NCI-H2107 treated with DMSO at 0.1 percent for 48 hours (cell line): ENCODE measurements around the gene KCNQ1.

Experiments used
- DNase-seq: peaks from one replicate; lab custom pipeline; 2025; ENCODE audit not compliant: unreplicated experiment; lab: John Stamatoyannopoulos, UW

The KCNQ1 gene

DNA sequence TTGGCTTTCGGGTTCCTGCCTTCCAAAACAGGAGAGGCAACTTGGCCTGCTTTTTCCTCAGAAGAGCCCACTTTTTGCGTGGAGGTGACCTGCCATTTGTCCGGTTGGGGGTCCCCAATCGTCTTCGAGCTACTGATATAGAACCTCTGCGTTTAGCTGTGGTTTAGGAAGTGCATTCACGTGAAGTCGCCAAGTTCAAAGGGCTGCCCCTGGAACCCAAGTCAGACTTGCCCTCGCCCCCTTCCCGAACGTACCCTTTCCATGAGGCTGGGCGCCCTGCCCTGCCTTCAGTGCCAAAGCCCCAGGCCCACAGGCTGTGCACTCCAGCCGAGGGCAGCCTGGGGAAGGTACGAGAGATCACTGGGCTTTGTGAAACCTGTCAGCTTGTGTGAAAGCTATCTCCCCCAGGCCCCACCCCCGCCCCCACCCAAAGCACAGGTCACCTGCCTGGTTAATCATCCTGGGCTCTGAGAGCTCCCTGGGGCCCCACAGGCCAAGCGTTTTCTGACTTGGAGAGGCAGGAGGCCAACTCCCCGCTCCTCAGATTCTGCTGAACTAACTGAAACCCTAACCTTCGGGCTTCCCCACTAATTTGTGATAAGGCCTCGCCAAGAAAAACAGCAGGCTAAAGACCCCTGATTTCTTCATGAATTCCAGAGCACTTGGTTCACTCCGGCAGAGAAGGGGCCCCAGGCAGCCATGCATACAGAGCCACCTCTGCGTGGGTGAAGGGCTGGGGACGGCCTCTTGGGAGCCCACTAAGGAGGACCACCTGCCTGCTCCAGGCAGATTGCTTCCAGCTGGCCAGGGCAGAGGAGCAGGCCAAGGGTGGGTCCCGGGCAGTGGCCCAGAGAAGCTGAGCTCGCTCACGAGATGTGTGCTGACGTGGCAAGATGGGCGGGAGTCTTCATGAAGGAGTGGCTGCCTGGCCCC lies 280.8 kb downstream of the KCNQ1 start:
- DNase-seq, result no peak

DNA sequence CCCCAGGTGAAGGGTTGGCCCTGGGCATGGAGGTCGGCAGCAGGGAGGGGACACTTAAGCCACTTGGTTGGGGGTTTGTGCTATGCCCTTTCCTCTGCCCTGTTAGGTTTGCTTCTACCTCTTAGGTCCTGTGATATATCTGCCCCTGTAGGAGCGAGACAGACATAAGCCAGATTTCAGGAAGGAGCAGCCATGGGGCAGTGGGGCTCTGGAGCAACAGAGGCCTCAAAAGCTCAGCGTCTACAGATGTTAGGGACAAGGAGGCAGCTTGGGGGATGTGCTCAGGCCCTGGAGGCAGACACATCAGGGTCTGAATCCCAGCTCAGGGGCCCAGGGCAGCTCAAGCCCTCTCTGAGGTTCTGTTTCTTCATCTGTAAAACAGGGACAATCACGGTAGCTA lies 282.2 kb downstream of the KCNQ1 start:
- DNase-seq, result no peak

DNA sequence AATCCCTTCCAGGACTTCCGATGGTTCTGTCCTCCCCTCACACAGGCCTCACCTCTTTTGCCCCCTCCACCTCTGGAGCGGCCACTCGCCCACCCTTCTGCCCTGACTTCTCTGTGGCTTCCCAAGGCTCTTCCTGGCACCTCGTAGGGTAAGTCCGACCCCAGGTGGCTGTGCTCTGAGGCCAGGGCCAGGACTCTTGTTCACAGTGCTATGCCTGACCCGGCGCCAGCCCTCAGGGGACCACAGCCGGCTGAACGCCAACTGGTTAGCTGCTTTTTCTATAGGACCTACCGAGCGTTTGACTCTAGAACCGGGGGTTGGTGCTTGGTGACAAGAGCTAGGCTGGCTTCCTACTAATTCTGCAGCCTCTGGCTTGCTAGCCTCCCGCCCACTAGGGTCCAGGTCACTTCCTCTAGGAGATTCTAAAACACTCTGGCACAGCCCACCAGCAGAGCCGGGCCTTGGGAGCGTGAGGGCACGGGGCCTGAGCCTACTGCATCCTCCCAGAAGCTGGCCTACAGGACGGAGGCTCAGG lies 283.4 kb downstream of the KCNQ1 start:
- no peak for DNase-seq

DNA sequence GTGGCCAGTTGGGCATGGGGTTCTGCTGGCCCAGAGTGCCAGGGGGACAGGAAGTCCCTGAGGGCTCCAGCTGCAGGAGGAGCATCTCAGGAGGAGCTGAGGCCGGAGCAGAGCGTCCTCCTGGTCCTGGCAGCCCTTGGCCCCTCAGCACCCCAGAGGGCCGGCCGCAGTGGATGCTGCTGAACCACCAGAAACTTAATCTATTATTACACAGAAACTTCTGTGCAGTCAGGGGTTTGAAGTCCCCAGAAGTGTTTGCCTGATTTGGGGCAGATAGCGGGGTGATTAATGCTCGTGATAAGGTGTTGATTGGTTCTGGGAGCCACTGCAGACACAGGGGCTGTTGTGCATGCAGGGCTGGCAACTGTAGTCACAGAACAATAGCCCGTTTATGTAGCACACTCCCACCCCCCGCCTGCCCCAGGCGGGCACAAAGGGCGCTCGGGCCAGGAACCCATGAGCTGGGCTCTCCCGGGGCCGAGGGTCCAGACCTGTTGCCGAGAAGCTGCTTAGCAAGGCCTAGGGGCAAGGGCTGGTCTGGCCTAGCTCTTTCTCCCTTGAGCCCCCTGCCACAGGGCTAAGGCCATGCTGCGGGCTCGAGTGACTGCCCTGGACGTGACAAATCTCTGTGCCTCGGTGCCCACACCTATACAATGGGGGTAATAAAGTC lies 284.0 kb downstream of the KCNQ1 start:
- no peak for DNase-seq

DNA sequence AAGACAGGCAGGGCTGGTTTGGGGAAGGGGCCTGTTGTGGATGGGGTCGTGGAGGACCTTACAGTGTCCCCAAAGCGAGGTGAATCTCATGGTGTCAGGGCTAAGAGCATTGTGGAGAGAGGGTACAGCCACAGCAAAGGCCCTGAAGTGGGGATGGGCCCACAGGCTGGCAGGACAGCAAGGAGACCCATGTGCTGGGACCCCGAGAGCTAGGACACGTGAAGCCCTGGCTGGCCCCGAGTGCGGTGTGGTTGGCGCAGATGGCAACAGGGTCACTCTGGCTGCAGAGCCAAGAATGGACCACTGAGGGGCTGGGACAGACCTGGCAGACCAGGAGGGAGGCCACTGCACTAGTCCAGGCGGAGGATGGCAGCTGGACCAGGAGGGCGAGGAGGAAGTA lies 285.0 kb downstream of the KCNQ1 start:
- DNase-seq, result no peak

DNA sequence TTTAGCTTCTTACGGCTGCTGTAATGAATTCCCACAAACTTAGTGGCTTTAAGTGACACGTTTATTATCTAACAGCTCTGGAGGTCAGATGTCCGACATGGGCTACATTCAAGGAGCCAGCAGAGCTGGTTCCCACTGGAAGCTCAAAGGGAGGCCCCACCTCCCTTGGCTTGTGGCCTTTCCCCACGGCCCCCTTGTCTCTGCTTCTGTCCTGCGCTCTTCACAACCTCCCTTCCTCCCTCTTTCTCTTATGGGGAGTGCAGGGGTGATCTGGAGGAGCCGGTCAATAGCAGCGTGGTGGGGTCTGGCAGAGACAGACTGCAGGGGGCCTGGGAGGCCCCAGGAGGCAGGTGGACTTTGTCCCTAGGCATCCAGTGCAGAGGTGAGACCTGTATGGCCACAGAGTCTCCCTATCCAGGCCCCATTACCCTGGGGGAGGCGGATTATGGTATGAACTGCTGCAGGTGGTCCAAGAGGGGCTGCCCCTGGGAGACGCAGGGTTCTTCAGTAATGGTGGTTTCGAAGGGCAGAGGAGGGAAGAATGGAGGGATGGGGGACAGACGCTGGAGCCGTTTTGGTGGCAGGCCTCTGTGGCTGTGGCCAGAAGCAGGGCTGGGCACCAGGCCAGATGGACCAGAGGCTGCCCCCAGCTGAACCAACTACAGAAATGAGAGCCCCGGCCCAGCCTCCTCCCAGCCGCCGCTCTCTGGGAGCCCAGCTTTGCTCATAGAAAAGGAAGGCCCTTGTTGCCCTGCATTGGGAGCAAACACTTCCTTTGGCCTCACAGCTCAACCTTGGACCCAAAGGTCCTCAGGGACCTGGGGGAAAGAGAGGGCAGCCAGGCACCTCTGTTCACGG lies 285.7 kb downstream of the KCNQ1 start:
- no peak for DNase-seq

DNA sequence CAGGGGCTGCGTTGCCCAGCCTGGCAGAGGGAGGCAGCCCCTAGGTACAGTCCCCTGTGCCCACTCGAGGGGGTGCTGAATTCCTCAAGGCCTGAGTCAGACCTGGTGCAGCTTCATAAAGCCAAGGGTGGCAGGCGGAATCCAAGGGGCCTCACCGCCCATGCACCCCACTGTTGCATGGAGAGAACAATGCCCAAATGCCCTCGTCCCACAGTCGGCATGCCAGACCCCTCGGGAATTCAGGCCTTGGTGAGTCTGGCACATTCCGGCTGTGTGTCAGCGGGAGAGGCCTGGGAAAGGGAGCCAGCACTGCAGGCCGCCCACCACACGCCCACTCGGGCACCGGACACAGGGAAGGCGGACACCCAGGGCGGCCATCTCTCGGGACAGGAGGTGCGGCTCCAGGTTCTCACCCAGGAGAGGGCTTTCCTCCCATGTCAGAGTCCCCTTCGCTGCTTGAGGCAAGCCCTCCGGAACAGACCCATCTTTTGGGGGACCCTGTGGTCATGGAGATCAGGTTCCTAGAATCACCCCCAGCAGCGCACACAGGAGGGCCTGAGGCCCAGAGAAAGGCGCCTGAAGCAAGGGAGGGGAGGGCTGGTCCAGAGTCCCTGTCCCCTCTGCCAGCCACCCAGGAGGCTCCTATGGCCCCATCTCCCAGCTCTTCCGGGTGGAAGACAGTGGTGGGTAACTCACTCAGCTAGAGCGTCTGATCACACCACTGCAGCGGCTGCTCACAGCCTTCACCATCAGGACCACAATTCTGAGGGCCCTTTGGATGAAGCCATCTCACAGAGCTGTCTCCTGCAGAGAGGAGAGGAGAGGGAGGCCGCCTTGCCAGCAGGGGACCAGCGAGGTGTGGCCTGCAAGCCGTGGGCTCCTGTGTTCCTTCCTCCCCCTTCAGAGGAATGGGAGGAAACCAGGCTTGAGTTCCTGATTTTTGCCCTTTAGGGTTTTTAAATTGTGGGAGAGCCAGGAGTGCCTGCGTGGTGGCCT lies 286.6 kb downstream of the KCNQ1 start:
- DNase-seq, result no peak

DNA sequence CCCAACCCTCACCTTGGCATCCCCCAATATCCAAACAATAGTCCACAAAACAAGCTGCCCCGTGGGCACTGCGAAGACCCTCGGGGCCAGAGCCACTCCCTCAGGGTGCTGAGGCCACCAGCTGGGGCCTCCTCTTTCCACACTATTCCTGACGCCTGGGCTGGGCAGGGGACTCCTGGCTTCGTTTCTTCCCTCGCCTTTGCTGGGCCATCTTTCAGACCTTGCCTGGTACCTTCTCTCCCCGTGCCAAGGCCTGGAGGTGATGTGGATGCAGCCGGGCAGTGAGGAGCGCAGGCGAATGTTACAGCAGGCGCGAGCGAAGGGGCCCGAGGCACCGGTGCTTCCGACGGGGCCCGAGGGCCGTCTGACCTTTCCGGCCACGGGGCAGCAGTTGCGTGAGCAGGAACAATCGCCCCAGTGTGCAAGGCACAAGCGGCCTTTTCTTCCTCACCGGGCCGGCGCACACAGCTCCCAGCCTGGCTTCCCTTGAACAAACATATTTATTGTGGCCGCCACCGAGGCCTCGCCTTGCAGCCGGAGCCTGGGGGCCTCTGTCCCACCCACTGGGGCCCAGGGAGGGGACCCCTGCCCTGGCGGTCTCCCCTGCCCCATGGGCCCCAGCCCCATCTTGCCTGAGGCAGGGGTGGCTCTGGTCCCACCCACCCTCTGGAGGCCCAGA lies 287.6 kb downstream of the KCNQ1 start:
- DNase-seq, result no peak

DNA sequence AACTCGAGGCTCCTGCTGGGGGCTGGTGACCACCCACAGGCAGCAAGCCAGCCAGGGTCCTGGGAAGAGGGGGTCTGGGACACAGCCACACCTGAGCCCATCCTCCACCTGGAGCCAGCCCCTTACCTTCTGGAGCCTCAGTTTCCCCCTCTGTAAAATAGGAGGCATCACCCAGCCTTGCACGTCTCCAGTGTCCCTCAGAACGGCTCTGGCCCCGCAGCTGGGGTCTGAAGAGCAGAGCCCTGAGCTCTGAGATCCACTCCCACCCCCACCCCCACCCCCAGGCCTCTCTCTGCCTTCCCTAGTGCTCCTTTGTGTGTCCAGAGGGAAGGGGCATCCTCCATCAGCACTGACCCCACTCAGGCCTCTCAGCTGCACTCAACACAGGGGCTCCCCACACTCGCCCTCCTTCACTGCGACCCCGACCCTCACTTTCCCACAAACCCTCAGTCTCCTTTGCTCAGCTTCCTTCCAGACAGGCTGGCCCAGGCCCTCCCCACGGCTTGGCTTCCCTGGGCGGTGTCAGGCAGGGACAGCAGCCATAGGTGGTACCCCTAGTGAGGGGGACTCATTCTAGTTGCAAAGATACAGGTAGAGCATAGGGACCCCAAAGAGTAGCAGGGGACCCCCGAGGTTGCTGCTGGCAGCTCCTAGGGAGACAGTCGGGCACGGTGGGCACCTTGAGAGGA lies 288.3 kb downstream of the KCNQ1 start:
- no peak for DNase-seq

DNA sequence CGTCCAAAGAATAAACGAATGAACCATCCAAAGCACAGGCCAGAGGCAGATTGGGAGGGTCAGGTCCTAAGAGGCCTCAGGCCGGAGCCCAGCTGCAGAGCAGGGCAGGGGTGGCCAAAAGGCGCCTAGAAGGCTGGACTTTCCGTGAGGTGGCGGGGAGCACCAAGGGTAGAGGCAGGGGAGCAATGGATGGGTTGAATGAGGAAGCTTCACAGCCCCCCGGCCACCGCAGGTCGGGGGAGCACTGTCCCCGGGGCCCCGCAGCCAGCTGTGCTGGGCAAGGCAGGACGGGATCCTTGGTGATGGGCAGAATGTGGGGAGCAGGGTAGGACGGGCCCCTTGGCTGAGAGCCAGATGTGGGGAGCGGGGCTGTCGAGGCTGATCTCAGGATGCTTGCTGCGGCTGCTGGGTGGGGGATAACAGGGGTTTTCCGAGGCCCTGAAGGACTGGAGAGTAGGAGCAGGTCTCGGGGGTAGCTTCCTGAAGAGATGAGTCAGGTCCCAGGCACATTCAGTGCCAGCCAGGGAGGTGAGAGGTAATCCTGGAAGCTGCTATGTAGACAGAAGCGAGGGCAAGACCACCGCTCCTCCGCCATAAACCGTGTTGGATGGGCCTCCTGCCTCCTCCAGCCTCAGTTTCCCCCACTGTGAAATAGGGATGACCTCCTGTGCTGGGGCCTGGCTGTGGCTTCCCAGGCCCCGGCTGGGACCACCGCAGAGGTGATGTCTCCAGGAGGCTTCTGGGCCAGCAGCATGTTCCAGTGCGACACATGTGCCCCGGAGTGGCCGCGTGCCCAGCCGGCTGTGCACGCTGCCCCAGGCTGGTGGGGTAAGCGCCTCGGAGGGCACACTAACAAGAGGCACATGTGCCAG lies 289.6 kb downstream of the KCNQ1 start:
- no peak for DNase-seq

DNA sequence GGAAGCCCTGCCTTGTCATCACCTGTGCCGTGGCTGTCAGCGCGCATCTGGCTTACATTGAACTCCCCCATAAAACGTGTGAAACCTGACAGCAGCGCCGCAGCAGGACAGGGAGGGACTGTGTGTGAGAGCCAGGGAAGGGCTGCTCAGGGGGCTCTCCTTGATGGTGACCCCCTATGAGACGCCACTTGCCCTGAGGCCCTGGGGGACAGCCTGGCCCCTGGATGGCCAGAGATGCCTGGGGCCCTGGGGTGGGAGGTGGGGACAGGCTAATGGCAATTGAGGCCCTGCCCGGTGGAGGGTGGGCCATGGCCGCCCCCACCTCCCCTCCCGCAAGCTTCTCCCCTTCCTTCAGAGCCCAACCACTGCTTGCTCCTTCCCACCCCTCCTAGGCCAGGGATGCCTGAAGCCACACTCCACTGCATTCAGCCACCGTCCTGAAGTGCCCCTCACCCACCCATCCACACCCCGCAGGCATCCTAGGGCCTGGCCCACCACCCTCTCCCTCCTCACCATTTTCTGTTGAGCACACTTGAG lies 290.3 kb downstream of the KCNQ1 start:
- DNase-seq, result no peak

DNA sequence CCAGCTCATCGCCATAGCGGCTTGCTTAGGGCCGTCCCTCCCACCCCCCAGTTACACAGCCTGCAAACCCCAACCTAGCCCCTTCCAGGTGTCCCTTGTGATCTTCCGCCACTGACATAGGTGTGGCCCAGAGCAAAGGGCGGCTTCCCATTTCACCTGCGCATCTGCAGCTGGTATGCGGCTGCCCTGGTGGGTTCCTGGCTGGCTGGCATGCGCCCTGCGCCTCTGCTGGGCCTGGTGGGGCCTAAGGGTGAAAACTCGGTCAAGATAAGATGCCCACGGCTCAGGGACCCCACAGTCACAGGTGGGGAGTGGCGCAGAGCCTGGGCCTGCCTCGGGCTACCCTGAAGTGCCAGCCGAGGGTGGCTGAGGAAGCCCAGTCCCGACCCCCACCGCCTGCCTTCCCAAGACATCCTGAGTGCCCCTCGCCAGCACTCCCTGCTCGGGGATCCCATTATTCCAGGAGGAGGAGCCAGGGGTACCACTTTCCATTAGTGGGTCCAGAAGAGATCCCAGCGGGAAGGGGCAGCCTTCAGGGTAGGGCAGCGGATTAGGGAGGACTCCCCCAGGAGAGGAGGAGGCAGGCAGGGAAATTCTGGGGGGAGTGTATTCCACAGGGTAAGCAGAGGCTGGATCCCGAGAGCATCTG lies 291.9 kb downstream of the KCNQ1 start:
- no peak for DNase-seq

DNA sequence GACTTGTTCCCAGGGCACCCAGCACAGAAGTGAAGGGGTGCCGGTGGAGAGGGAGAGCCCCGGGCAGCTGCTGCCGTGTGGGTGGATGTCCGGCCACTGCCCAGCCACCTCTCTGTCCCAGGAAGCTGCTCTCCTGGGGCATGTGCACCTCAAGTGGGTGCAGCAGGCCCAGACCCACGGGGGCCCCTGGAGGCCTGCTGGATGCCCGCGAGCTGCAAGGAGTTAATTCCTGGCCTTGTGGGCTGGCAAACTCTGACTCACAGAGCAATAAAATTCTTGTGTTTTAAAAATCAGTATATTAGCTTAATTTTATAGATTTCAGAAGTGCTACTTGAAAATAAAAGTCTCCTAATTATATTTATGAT lies 292.4 kb downstream of the KCNQ1 start:
- no peak for DNase-seq

DNA sequence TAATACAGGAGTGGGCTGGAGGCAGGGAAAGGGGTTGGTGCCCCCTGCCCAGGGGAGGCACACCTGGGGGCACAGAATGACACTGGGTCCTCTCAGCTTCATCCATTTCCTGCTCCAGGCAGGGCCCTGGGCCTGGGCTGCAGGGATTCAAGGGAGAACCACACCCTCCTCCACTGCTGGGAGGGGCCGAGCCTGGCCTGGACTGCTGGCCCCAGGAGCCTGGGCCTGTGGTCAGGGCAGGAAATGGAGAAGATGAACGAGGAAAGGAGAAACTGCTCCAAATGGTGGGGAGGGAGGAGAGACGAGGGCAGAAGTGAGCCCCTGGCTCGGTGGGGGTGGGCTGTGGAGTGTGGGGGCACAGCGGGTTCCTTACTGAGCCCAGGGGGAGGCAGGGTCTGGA lies 293.1 kb downstream of the KCNQ1 start:
- DNase-seq, result no peak

DNA sequence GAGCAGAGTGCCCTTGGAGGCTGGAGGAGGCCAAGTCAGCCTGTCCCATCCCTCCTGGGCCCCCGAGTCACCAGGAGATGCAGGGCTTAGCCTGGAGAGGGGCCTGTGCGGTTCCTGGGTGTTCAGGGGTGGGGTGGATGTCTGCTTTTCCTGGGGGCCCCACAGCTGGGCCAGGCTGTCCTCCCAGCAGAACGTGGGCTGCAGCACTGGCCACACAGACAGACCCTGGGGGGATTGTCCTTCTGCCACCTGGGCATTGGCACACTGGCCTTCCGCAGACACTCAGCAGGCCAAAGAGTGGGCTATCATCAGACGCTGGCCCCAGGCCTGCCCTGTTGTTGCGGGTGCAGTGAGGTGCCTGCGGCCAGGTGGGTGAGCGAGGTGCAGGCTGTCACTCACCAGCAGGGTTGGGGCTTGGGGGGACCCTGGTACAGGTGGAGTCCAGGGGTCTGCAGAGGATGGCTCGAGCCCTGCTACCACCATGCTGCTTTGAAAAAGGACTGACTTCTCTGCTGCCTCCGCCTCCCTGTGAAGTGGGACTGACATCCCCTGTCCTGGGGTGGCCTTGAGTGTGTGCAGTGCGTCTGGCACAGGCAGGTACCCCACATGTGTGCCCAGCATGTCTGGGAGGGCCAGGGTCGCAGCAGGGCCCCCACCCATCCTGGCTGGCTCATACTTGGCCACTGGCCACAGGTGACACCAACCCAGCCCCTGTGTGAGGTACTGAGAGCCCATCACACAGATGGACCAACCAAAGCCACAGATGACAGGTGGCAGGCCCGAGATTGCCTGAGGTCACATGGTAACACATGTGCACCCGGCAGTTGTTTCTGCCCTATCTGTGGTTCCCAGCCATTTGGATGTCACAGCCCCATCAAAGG lies 294.0 kb downstream of the KCNQ1 start:
- DNase-seq, result no peak

DNA sequence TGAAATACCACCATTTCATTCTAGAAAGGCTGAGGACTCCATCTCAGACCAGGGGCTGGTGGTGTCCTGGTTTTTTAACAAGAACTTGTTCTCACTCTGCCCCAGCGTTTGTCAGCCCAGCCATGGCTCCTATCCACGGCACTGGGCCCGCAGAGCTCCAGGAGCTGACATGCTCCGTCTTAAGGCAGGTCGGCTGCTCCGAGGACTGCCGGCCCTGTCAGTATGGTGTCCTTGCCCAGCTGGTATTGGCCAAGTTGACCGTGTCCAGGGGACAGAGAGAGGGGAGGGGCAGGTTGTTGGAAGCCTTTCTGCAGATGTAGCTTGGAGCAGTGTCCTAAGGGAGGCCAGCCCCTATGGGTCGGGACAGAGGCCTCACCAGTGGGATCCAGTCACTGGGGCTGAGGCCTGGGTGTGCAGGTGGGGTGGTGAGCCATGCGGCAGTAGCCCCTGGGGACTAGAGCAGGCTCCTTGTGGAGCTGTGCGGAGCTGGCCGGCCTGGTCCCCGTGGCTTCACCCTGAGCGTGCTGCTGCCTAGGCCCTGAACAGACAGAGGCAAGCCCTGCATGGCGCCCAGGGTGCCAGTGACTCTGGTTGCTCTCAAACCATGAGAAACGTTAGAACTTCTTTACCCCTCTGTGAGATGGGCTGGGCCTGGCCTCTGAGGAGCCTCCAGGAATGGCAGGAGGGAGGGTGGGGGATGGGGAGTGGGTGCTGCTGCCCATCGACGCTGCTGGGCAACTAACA lies 294.9 kb downstream of the KCNQ1 start:
- no peak for DNase-seq
